ENCODE measurements around the gene SUMO4. TPM values are rescaled to one million over a fixed set of nuclear protein-coding genes. Genes with fewer than 3 reads are reported as not detected.

The SUMO4 gene
- polyA plus RNA-seq, 1 of the 3 experiments (the other 2 are of a cell fraction), result not detected

DNA sequence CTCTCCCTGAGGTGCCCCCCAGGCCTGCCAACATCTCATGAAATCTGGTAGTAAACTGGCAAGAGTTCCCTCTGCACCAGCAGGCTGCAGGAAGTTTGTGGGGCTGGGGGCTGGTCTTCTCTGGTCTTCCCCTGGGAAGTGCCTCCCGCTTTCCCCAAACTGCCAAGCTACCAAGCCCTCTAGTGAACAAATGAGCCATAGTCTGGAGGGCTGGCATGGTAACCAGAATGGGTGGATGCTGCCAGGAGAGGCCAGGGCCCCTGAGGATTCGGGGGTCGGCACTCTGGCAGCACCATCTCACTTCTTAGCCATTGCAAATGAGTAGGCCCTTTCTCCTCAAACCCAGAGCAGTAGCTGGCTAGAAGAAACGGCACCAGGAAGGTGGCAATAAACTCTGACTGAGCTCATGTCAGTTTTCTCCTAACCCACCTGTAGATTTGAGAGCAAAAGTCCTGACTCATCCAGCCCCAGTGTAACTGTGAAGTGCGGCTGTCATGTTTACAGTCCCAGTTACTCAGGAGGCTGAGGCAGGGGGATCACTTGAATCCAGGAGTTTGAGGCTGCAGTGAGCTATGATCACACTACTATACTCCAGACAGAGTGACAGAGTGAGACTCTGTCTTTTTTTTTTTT, 48.9 kb downstream of the SUMO4 start:
- no peak for DNase-seq
- Histone ChIP-seq H3K27me3 (ENCODE audit: insufficient read depth) (no peaks in the 10 kb centered on the region), H3K4me3 (ENCODE audit: low read depth in 2 of 2, low read length in 1 of 2) (no peak overlapping the region), H3K79me2 (ENCODE audit: insufficient read depth) (no peaks in the 10 kb centered on the region), H3K36me3 (replicated peaks in 1 of 2; ENCODE audit: control insufficient read depth in 1 of 2, insufficient read depth in 2 of 2, low read length in 1 of 2) (no peaks in the 10 kb centered on the region), H3F3A (replicated peaks; ENCODE audit: insufficient read depth) (peaks cover 4% of the 10 kb centered on the region), H2AFZ (ENCODE audit: low read depth) (no peak overlapping the region), H3K9me3 (no peaks in the 10 kb centered on the region), H4K20me1 (ENCODE audit: insufficient read depth) (no peaks in the 10 kb centered on the region), H3K4me1 (ENCODE audit: control insufficient read depth in 1 of 2, insufficient read depth in 2 of 2, low read depth in 1 of 2, low read length in 1 of 2) (peaks cover 3 to 7% of the 10 kb centered on the region in 2 experiments; a peak in 2 of 4 replicates), H3K27ac (ENCODE audit: low read depth in 2 of 2, low read length in 1 of 2) (no peak overlapping the region), H3K9ac (no peak overlapping the region), H3K4me2 (no peak overlapping the region), H3K9me2 (no peaks in the 10 kb centered on the region)
- TF ChIP-seq GATA2 (CRISPR knock-in tag; IDR thresholded peaks at IDR 0.05) (no peak), RFX5 (IDR thresholded peaks at IDR 0.05; ENCODE audit: low read length) (no peak), NRF1 (IDR thresholded peaks at IDR 0.05; ENCODE audit: low read depth, low read length) (no peak), FOXM1 (IDR thresholded peaks at IDR 0.05; ENCODE audit: low read depth) (no peak), TEAD4 (IDR thresholded peaks at IDR 0.05; ENCODE audit: borderline replicate concordance, insufficient read depth) (no peak), ELF1 (IDR thresholded peaks at IDR 0.05) (no peak), PBX3 (IDR thresholded peaks at IDR 0.05) (no peak), GABPA (IDR thresholded peaks at IDR 0.05; ENCODE audit: low read depth) (no peak), EP300 (IDR thresholded peaks at IDR 0.05; ENCODE audit: borderline replicate concordance in 1 of 2, low read depth in 1 of 2, low read length in 1 of 2) (no peak), CTCF (IDR thresholded peaks at IDR 0.05) (no peak), RCOR1 (IDR thresholded peaks at IDR 0.05; ENCODE audit: low read length) (no peak), YY1 (IDR thresholded peaks at IDR 0.05; ENCODE audit: low read depth) (no peak), FOSL2 (IDR thresholded peaks at IDR 0.05; ENCODE audit: borderline replicate concordance, low read depth) (no peak), USF1 (IDR thresholded peaks at IDR 0.05; ENCODE audit: borderline replicate concordance, low read depth) (no peak)
- TF ChIP-seq, protein P1, sequence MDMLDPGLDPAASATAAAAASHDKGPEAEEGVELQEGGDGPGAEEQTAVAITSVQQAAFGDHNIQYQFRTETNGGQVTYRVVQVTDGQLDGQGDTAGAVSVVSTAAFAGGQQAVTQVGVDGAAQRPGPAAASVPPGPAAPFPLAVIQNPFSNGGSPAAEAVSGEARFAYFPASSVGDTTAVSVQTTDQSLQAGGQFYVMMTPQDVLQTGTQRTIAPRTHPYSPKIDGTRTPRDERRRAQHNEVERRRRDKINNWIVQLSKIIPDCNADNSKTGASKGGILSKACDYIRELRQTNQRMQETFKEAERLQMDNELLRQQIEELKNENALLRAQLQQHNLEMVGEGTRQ (IDR thresholded peaks at IDR 0.05; ENCODE audit: borderline replicate concordance, low read depth, low read length), result no peak
- TF ChIP-seq, protein P2, sequence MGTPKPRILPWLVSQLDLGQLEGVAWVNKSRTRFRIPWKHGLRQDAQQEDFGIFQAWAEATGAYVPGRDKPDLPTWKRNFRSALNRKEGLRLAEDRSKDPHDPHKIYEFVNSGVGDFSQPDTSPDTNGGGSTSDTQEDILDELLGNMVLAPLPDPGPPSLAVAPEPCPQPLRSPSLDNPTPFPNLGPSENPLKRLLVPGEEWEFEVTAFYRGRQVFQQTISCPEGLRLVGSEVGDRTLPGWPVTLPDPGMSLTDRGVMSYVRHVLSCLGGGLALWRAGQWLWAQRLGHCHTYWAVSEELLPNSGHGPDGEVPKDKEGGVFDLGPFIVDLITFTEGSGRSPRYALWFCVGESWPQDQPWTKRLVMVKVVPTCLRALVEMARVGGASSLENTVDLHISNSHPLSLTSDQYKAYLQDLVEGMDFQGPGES (IDR thresholded peaks at IDR 0.05; ENCODE audit: low read depth, low read length), result no peak
- TF ChIP-seq, protein P3, sequence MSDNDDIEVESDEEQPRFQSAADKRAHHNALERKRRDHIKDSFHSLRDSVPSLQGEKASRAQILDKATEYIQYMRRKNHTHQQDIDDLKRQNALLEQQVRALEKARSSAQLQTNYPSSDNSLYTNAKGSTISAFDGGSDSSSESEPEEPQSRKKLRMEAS (IDR thresholded peaks at IDR 0.05; ENCODE audit: low read depth), result no peak
- 67% methylated on average over 1 of the region's 5 CpGs for WGBS (ENCODE audit: low lambda C conversion rate)
- ChIA-PET POLR2A (no interaction called here), CTCF (interaction anchor here (1.0 to 2.4 kb wide), 2 partner anchors 17 to 69 kb away, joined by 3 to 8 read pairs; no protein-coding TSS in a partner anchor)
